ENCODE data around the gene IL1R1. TPM values are rescaled to one million over a fixed set of nuclear protein-coding genes. Genes with fewer than 3 reads are reported as not detected.

The IL1R1 gene
- total RNA-seq (2022; extraction: Qiagen RNA extraction; ENCODE audit: low read depth), result 27.0 to 46.0 TPM (median 40.9 TPM) in 5 replicates

GRCh38 chr2:102141970-102142828, at the start of gene IL1R1:
Gene IL1R1, plus strand, starts transcription at chr2:102142746. Its CDS starts 14,979 bp downstream, at chr2:102157725.

GRCh38 chr2:102186791-102187495, 44.4 kb downstream of the IL1R1 start, which contains the start of gene IL1RL2:
Gene IL1RL2, plus strand, starts transcription at chr2:102187023. Its CDS starts 845 bp downstream, at chr2:102187868.

Other genes starting within 250 kb of the IL1R1 start
- gene IL1R2, start 150.8 kb upstream of the IL1R1 start, total RNA-seq (2022; extraction: Qiagen RNA extraction; ENCODE audit: low read depth), result 0.61 to 1.1 TPM (median 0.69 TPM) in 5 replicates
- gene IL1RL2, start 44.3 kb downstream of the IL1R1 start, total RNA-seq (2022; extraction: Qiagen RNA extraction; ENCODE audit: low read depth), result not detected in 5 replicates
- 0.68 to 1.2 TPM (median 1.1 TPM) in 5 replicates for gene IL1RL1, start 168.8 kb downstream of the IL1R1 start, total RNA-seq (2022; extraction: Qiagen RNA extraction; ENCODE audit: low read depth)
- gene IL18R1, start 213.1 kb downstream of the IL1R1 start, total RNA-seq (2022; extraction: Qiagen RNA extraction; ENCODE audit: low read depth), result 0.49 to 1.2 TPM (median 0.82 TPM) in 5 replicates

Data from A549 treated with ZK216348 at 1 μM for 4 hours (cell line).